Spinal cord (tissue), 10 donors: ENCODE results near the gene FAM89A. TPM values are rescaled to one million over a fixed set of nuclear protein-coding genes. Genes with fewer than 3 reads are reported as not detected.
"Not testable (repeated sequence)": the region's sequence is repeated elsewhere in the genome, so short reads cannot be mapped to it uniquely, and the experiment has no call there.

Source experiments
- DNase-seq, 6 donors: peaks; one replicate each; pipeline versions ENCODE4 v3.0.0 to v3.0.0-alpha.2; 2013 to 2015; ENCODE audit warnings: low spot score in 6 of 6, low read depth in 4 of 6
- H3K27ac ChIP-seq: one replicate; pipeline ENCODE4 v1.5.1; 2013; ENCODE audit warnings: low read depth, low read length, control low read depth
- H3K27me3 ChIP-seq: one replicate; pipeline ENCODE4 v1.6.1; 2013; ENCODE audit warnings: low read length; ENCODE audit not compliant: control insufficient read depth, insufficient read depth
- H3K36me3 ChIP-seq: one replicate; pipeline ENCODE4 v1.6.1; 2013; ENCODE audit warnings: low read length; ENCODE audit not compliant: control insufficient read depth, insufficient read depth
- H3K4me1 ChIP-seq: one replicate; pipeline ENCODE4 v1.6.1; 2013; ENCODE audit warnings: low read length; ENCODE audit not compliant: control insufficient read depth, insufficient read depth
- H3K4me3 ChIP-seq: one replicate; pipeline ENCODE4 v1.5.1; 2013; ENCODE audit warnings: low read depth, low read length, control low read depth
- H3K9me3 ChIP-seq: one replicate; pipeline ENCODE4 v1.6.1; 2013; ENCODE audit warnings: low read length; ENCODE audit not compliant: control insufficient read depth, insufficient read depth
- WGBS: methylation state at CpG from one replicate; pipeline ENCODE4 v1.1.5; 2013; ENCODE audit warnings: missing lambda C conversion rate; ENCODE audit not compliant: insufficient coverage; 5-methylcytosine and 5-hydroxymethylcytosine counted together
- polyA plus RNA-seq, 2 donors: library from polyadenylated mRNA; unstranded; fragments of 120-200 nt; gene quantifications; one replicate each; pipeline ENCODE4 v1.2.1, GENCODE V29; 2013; ENCODE audit not compliant: insufficient read length in 2 of 2
- total RNA-seq, 2 donors: library from RNA; depleted of rRNA in 1 of 2; stranded (reverse); fragments of 120-200 nt in 1 of 2; fragments of >200 nt in 1 of 2; gene quantifications; one replicate each; pipeline versions ENCODE4 v1.2.3 to v1.2.4, GENCODE V29; 2013 to 2014
- donor health status: healthy.

Gene FAM89A
- total and polyA plus RNA-seq, 4 donors = 12.9 to 28.8 (median 23.5) TPM

- Histone ChIP-seq H3K4me3 (no peak overlapping the region), H3K27me3 (no peaks in the 10 kb centered on the region), H3K27ac (no peak overlapping the region), H3K9me3 (no peaks in the 10 kb centered on the region), H3K4me1 (peaks cover 12% of the 10 kb centered on the region), H3K36me3 (peaks cover 4% of the 10 kb centered on the region)
- DNase-seq = no peak
- 86% methylated on average over 3 of the region's 6 CpGs for WGBS
Measured at GRCh38 chr1:231026576-231026975, 13.5 kb downstream of the FAM89A start.

DNA sequence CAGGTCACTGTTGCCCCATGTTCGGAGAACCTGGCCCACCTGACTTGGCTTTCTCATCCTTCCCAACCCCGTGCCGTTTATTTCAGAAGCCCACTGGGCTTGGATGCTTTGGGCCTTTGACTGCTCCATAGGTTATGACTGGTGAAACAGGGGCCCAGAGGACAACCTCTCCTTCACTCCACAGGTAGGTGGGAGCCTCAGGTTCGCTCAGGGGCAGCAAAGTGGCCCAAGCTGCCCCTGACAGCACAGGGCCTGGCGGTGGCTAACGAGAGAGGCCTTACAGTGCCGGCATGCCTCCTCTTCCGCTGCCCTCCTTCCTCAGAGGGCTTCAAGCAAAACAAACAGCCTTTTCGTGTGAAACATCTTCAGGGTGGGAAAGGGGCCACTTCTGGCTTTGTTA is 16.9 kb downstream of the FAM89A start:
- H3K4me1 ChIP-seq = peaks cover 11% of the 10 kb centered on the region
- DNase-seq = no peak
- H3K27me3 ChIP-seq = no peaks in the 10 kb centered on the region
- H3K36me3 ChIP-seq = peaks cover 11% of the 10 kb centered on the region
- H3K4me3 ChIP-seq = no peak overlapping the region
- WGBS = 86% methylated on average over 7 of the region's 9 CpGs
- H3K9me3 ChIP-seq = no peaks in the 10 kb centered on the region
- H3K27ac ChIP-seq = no peak overlapping the region

- not testable (repeated sequence) for H3K27me3 ChIP-seq, DNase-seq, H3K4me3 ChIP-seq, H3K9me3 ChIP-seq, H3K27ac ChIP-seq, H3K4me1 ChIP-seq
- H3K36me3 ChIP-seq = peaks cover 11% of the 10 kb centered on the region
- WGBS = 85% methylated on average over 5 of the region's 7 CpGs
Measured at GRCh38 chr1:231022543-231022942, 17.5 kb downstream of the FAM89A start.

DNA sequence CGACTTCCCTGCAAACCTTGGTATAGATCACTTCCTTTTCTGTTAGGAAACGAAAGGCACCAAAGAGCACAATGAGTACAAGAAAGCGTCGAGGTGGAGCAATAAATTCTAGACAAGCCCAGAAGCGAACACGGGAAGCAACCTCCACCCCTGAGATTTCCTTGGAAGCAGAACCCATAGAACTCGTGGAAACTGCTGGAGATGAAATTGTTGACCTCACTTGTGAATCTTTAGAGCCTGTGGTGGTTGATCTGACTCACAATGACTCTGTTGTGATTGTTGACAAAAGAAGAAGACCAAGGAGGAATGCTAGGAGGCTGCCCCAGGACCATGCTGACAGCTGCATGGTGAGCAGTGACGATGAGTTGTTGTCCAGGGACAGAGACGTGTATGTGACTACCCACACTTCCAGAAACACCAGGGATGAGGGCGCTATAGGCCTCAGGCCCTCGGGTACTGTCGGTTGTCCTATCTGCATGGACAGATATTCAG is 18.5 kb downstream of the FAM89A start:
- no peak for DNase-seq

GRCh38 chr1:231020816-231021215 is 19.2 kb downstream of the FAM89A start:
- H3K4me1 ChIP-seq = peaks cover 9% of the 10 kb centered on the region
- DNase-seq = no peak
- H3K27me3 ChIP-seq = no peaks in the 10 kb centered on the region
- no peak overlapping the region for H3K4me3 ChIP-seq
- no peaks in the 10 kb centered on the region for H3K9me3 ChIP-seq
- no peak overlapping the region for H3K27ac ChIP-seq
- peaks cover 11% of the 10 kb centered on the region for H3K36me3 ChIP-seq
- WGBS = 65% methylated on average over 5 of the region's 7 CpGs

More for the DNA sequence above, 18.5 kb downstream of the FAM89A start:
- peaks cover 11% of the 10 kb centered on the region for H3K36me3 ChIP-seq
- H3K4me1 ChIP-seq = peaks cover 9% of the 10 kb centered on the region
- no peak overlapping the region for H3K4me3 ChIP-seq
- WGBS = 83% methylated on average over 12 of the region's 12 CpGs
- H3K27ac ChIP-seq = no peak overlapping the region
- no peaks in the 10 kb centered on the region for H3K9me3 ChIP-seq
- no peaks in the 10 kb centered on the region for H3K27me3 ChIP-seq

- Histone ChIP-seq H3K9me3 (no peaks in the 10 kb centered on the region), H3K36me3 (peaks cover 15% of the 10 kb centered on the region), H3K4me1 (peaks cover 9% of the 10 kb centered on the region), H3K4me3 (no peak overlapping the region), H3K27me3 (no peaks in the 10 kb centered on the region), H3K27ac (no peak overlapping the region)
- 81% methylated on average over 14 of the region's 14 CpGs for WGBS
- DNase-seq = no peak
Measured at GRCh38 chr1:231020139-231020601, 19.9 kb downstream of the FAM89A start.

GRCh38 chr1:231019711-231020110 is 20.3 kb downstream of the FAM89A start:
- H3K27ac ChIP-seq = no peak overlapping the region
- H3K4me1 ChIP-seq = peaks cover 9% of the 10 kb centered on the region
- peaks cover 18% of the 10 kb centered on the region for H3K36me3 ChIP-seq
- 90% methylated on average over 11 of the region's 14 CpGs for WGBS
- H3K4me3 ChIP-seq = no peak overlapping the region
- no peak for DNase-seq
- H3K9me3 ChIP-seq = no peaks in the 10 kb centered on the region
- no peaks in the 10 kb centered on the region for H3K27me3 ChIP-seq

- H3K27me3 ChIP-seq = no peaks in the 10 kb centered on the region
- H3K4me1 ChIP-seq = peaks cover 6% of the 10 kb centered on the region
- H3K4me3 ChIP-seq = no peak overlapping the region
- no peak for DNase-seq
- WGBS = 100% methylated on average over 1 of the region's 5 CpGs
- peaks cover 14% of the 10 kb centered on the region for H3K36me3 ChIP-seq
- H3K9me3 ChIP-seq = no peaks in the 10 kb centered on the region
- no peak overlapping the region for H3K27ac ChIP-seq
Measured at GRCh38 chr1:231016966-231017365, 23.1 kb downstream of the FAM89A start.

- H3K4me3 ChIP-seq = no peak overlapping the region
- DNase-seq = no peak
- peaks cover 14% of the 10 kb centered on the region for H3K36me3 ChIP-seq
- H3K4me1 ChIP-seq = peaks cover 5% of the 10 kb centered on the region
- H3K9me3 ChIP-seq = no peaks in the 10 kb centered on the region
- 100% methylated on average over 3 of the region's 6 CpGs for WGBS
- no peaks in the 10 kb centered on the region for H3K27me3 ChIP-seq
- no peak overlapping the region for H3K27ac ChIP-seq
Measured at GRCh38 chr1:231016234-231016633, 23.8 kb downstream of the FAM89A start.

- no peak overlapping the region for H3K27ac ChIP-seq
- 83% methylated on average over 2 of the region's 3 CpGs for WGBS
Measured at GRCh38 chr1:231013391-231014015, 26.6 kb downstream of the FAM89A start.

More at GRCh38 chr1:231013391-231014015, 26.6 kb downstream of the FAM89A start:
- DNase-seq = no peak
- Histone ChIP-seq H3K4me1 (no peaks in the 10 kb centered on the region), H3K4me3 (no peak overlapping the region), H3K9me3 (no peaks in the 10 kb centered on the region), H3K27me3 (no peaks in the 10 kb centered on the region), H3K36me3 (peaks cover 6% of the 10 kb centered on the region)
